Omental fat pad (tissue), 4 donors: ENCODE measurements around the gene DIPK1C. TPM values are rescaled to one million over a fixed set of nuclear protein-coding genes. Genes with fewer than 3 reads are reported as not detected.

Source experiments
- ATAC-seq: fragments of 150-250 bp; one replicate; pipeline ENCODE4 v1.9.1; 2016; ENCODE audit warnings: mild to moderate bottlenecking, moderate library complexity; ENCODE audit not compliant: low FRiP score
- DNase-seq: peaks from one replicate; pipeline ENCODE4 v3.0.0-alpha.2; 2019; ENCODE audit warnings: low spot score
- CTCF ChIP-seq, 3 donors: fragments of 450-650 bp; IDR thresholded peaks; one replicate each; pipeline ENCODE4 v1.5.1; 2016 to 2017; ENCODE audit warnings: antibody characterized with exemption in 3 of 3, mild to moderate bottlenecking in 3 of 3, moderate library complexity in 2 of 3
- total RNA-seq, 4 donors: library from RNA; depleted of rRNA; stranded (reverse); fragments of >200 nt; gene quantifications; one replicate each; pipeline ENCODE4 v1.1.0, GENCODE V29; 2016

Gene DIPK1C
- total RNA-seq, 4 donors from 2014 or later = 0.28 TPM; not detected in 3

- no peak for ATAC-seq
- TF ChIP-seq CTCF (IDR thresholded peaks at IDR 0.05) = no peak
- DNase-seq = no peak
These were observed 25.6 kb upstream of the DIPK1C start for GRCh38 chr18:74482697-74483096.

DNA sequence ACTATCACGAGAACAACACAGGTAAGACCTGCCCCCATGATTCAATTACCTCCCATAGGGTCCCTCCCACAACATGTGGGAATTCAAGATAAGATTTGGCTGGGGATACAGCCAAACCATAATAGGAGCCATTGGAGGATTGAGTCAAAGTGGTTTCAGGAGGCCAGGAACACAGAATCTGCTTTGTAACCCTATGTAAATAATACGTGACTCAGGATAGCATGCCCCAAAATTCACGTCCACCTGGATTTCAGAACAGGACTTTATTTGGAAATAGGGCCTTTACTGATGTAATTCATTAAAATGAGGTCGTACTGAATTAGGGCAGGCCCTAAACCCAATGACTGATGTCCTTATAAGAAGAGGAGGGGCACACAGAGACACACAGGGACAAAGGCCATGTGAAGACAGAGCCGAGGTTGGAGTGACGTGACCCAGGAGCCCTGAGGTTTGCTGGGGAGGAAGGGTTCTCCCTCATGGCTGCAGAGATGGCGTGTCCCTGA lies 23.1 kb upstream of the DIPK1C start:
- ATAC-seq (no peak), DNase-seq (no peak)
- no peak for TF ChIP-seq CTCF (IDR thresholded peaks at IDR 0.05)

DNA sequence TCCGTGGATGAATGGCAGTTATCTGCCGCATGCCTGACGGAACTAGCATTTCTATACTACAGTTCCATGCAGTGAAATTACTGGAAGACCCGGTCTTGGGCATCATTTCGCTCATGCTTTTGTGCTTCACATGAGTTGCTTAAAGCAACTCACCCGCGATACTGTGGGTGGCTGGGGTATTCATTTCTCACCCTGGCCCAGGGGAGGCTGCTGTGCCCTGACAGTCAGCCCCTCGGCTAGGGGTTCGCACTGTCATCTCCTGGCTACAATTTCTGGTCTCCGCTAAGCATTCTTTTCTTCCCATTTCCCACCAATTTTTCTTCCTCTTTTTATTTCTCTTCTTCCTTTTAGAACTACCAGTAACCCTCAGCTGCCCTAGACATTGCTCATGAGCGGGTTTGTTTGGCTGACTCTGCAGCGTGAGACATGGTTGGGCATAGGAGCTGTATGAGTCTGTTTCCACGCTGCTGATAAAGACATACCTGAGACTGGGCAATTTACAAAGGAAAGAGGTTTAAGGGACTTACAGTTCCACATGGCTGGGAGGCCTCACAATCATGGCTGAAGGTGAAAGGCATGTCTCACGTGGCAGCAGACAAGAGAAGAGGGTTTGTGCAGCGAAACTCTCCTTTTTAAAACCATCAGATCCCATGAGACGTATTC lies 22.5 kb upstream of the DIPK1C start:
- ATAC-seq (no peak), DNase-seq (no peak)
- no peak for TF ChIP-seq CTCF (IDR thresholded peaks at IDR 0.05)

DNA sequence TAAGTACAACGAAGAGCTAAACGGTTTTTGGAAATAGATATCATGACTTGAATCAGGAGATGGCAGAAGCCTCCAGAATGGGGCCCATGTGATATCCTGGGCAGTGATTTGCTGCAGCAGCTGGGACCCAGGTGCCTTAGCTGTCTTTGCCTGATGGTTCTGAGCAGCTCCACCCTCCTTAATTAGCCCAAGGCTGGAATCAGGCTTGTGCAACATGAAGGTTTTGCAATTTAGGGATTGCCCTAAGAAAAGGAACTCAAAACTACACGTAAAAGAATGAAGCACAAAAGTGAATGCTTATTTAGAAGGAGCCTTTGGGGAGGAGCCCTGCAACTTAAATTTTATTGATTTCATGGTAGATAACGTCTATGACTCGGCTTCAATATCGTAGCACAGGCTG lies 21.8 kb upstream of the DIPK1C start:
- ATAC-seq = no peak
- no peak for DNase-seq
- TF ChIP-seq CTCF (IDR thresholded peaks at IDR 0.05) = no peak

- DNase-seq (no peak), ATAC-seq (no peak)
- no peak for TF ChIP-seq CTCF (IDR thresholded peaks at IDR 0.05)
These were observed 21.2 kb upstream of the DIPK1C start for GRCh38 chr18:74478316-74478715.

DNA sequence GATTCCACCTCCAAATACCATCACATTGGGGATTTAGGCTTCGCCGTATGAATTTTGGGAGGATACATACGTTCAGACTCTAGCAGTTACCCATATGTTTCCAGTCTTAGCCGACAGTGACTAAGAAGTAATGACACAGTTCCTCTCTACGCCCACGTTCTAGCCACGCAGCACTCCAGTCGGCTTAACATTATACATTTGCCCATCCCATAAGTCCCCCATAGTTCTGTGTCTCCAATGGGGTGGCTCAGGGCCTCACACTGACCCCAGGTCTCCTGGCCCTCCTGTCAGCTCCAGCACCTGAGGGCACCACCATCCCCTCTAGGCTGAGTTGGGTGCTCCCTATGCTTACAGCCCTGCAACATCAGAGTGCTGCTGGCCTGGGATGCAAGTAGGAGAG lies 20.7 kb upstream of the DIPK1C start:
- no peak for TF ChIP-seq CTCF (IDR thresholded peaks at IDR 0.05)
- DNase-seq (no peak), ATAC-seq (no peak)

GRCh38 chr18:74476140-74476539 lies 19.0 kb upstream of the DIPK1C start:
- ATAC-seq (no peak), DNase-seq (no peak)
- TF ChIP-seq CTCF (IDR thresholded peaks at IDR 0.05) = no peak
